RKO (cell line): ENCODE data around the gene MYOCOS.
A peak's percentile ranks its signal among the peaks of the same experiment; 100 is the strongest.
"Not testable (repeated sequence)": the region's sequence is repeated elsewhere in the genome, so short reads cannot be mapped to it uniquely, and the experiment has no call there.

Experiments used
- DNase-seq: peaks from one replicate; pipeline ENCODE4 v3.0.0-alpha.2; 2016; ENCODE audit warnings: low spot score

The MYOCOS gene

GRCh38 chr1:171625225-171625624 lies 3.2 kb downstream of the MYOCOS start:
- no peak for DNase-seq

DNA sequence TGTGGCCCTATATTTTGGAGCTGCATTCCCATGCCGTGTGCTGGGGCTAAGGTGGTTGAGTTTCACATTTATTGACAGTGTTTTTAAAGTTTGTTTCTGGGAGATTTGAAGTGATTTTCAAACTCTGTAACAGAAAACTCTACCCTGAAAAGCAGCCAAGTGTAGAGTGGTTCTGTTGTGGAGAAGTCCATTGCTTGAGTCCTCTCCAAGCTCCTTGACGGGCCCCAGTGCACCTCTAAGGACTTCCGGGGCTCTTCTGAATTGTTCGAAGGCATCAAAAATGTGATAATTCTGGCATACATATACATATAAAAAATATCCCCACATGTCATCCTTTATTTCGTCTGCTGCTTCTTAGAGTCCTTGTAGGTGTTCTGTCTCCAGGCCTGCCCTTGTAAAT lies 5.0 kb downstream of the MYOCOS start:
- DNase-seq, result no peak

- DNase-seq, result no peak
Measured at GRCh38 chr1:171628225-171628624, 6.2 kb downstream of the MYOCOS start.

- DNase-seq, result no peak
Measured at GRCh38 chr1:171635661-171636060, 13.6 kb downstream of the MYOCOS start.

- peak; percentile 22 for DNase-seq
Measured at GRCh38 chr1:171636141-171636540, 14.1 kb downstream of the MYOCOS start.

GRCh38 chr1:171637928-171638576 lies 16.0 kb downstream of the MYOCOS start:
- DNase-seq, result no peak

DNA sequence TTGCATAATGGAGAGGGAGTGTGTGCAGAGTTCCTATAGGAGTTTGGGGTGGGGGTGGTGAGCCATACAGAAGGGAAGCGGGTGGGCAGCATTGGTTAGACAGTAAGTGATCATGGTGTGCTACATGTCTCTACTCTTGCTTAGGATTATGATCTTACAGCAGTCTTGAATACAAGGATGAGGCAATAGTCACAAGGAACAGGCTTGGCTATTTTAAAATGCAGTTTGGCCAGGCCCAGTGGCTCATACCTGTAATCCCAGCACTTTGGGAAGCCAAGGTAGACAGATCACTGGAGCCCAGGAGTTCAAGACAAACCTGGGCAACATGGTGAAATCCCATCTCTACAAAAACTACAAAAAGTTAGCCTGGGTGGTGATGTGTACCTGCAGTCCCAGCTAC lies 18.2 kb downstream of the MYOCOS start:
- no peak for DNase-seq

GRCh38 chr1:171641076-171641864 lies 19.2 kb downstream of the MYOCOS start:
- DNase-seq, result no peak

- DNase-seq, result no peak
Measured at GRCh38 chr1:171642197-171642596, 20.2 kb downstream of the MYOCOS start.

DNA sequence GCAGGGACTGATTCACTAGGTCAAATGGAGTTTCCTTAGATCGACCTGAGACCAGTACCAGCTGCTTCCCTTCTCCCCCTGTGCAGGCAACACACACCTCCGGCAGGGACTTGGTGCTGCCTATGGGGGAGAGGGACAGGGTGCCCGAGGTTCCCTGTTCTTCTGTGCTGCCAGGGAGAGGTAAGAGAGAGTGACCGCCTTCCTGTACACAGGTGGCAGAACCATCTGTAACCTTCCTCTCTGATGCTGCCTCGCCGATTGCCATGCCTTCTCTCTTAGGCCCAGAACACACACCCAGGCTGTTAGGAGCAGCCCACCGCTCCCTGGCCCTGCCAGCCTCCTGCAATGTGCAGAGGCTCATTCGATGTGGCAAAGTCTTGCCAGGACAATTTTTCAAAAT lies 21.1 kb downstream of the MYOCOS start:
- DNase-seq, result no peak

- DNase-seq, result peak; percentile 82
Measured at GRCh38 chr1:171644805-171645483, 22.9 kb downstream of the MYOCOS start.

- no peak for DNase-seq
Measured at GRCh38 chr1:171645553-171646248, 23.7 kb downstream of the MYOCOS start.

- no peak for DNase-seq
Measured at GRCh38 chr1:171646249-171646560, 24.2 kb downstream of the MYOCOS start.

DNA sequence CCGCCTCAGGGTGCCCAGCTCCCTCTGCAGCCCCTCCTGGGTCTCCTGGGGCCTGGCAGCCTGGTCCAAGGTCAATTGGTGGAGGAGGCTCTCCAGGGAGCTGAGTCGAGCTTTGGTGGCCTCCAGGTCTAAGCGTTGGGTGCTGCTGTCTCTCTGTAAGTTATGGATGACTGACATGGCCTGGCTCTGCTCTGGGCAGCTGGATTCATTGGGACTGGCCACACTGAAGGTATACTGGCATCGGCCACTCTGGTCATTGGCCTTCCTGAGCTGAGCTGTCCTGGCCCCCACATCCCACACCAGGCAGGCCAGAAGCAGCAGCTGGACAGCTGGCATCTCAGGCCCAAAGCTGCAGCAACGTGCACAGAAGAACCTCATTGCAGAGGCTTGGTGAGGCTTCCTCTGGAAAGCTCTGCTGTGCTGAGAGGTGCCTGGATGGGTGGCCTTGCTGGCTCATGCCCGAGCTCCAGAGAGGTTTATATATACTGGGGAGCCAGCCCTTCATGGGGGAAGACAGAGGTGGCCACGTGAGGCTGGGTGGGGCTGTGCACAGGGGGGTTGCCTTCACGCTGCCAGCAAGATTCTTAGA lies 30.3 kb downstream of the MYOCOS start, which contains the start of gene MYOC:
TSS of gene MYOC (minus strand) at position 455 of the 589 bp plus-strand sequence. CDS start at position 378, 77 bp downstream.
- no peak for DNase-seq

DNA sequence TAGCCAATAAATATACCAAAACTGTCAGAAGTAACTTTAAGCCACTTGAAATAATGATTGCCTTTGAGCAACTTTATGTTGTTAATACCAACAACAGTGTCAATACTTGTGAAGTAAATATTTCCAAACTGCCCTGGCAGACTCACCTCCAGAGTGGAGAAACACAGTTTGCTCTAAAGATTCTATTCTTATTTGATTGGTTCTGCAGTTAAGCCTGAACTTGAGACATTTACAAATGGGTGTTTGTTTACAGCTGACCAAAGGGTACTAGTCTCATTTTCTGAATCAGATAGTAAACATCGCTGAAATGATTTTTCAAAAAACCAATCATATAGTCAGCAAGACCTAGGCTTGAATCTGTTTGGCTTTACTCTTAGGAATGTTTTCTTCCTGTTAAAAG lies 31.8 kb downstream of the MYOCOS start:
- DNase-seq, result no peak

GRCh38 chr1:171654201-171654941 lies 32.3 kb downstream of the MYOCOS start:
- DNase-seq, result no peak

GRCh38 chr1:171654942-171655745 lies 33.1 kb downstream of the MYOCOS start:
- DNase-seq, result no peak

GRCh38 chr1:171655746-171656116 lies 33.7 kb downstream of the MYOCOS start:
- DNase-seq, result no peak

GRCh38 chr1:171656206-171656605 lies 34.2 kb downstream of the MYOCOS start:
- not testable (repeated sequence) for DNase-seq

GRCh38 chr1:171661076-171661650 lies 39.1 kb downstream of the MYOCOS start:
- no peak for DNase-seq
